Heart left ventricle (tissue), 16 donors: ENCODE results near the gene WDR77. TPM values are rescaled to one million over a fixed set of nuclear protein-coding genes. Genes with fewer than 3 reads are reported as not detected.
A peak's percentile ranks its signal among the peaks of the same experiment; 100 is the strongest.

Experiments used
- ATAC-seq, 4 donors: fragments of 200-7000 bp; cut with Tn5 transposase; one replicate each; pipeline ENCODE4 v1.9.1; 2020 to 2022; ENCODE audit warnings: moderate library complexity in 4 of 4, mild to moderate bottlenecking in 3 of 4, moderate number of reproducible peaks in 1 of 4
- DNase-seq, 5 donors: peaks; one replicate each; pipeline ENCODE4 v3.0.0-alpha.2; 2020
- H3K27ac ChIP-seq, 12 donors: fragments of 200-600 bp; sonication (generic) in 4 of 12; one replicate each; pipeline versions ENCODE4 v1.5.0 to v1.8.0; 2016 to 2022; ENCODE audit warnings: mild to moderate bottlenecking in 2 of 12
- H3K27me3 ChIP-seq, 9 donors: fragments of 200-600 bp; sonication (generic) in 2 of 9; one replicate each; pipeline versions ENCODE4 v1.5.1 to v1.8.0; 2016 to 2022; ENCODE audit warnings: mild to moderate bottlenecking in 3 of 9
- H3K36me3 ChIP-seq, 9 donors: fragments of 200-600 bp; sonication (generic) in 2 of 9; one replicate each; pipeline versions ENCODE4 v1.5.0 to v1.8.0; 2018 to 2022; ENCODE audit warnings: mild to moderate bottlenecking in 2 of 9
- H3K4me1 ChIP-seq, 12 donors: fragments of 200-600 bp; sonication (generic) in 4 of 12; one replicate each; pipeline versions ENCODE4 v1.5.0 to v1.8.0; 2016 to 2022; ENCODE audit warnings: mild to moderate bottlenecking in 3 of 12
- H3K4me3 ChIP-seq, 12 donors: fragments of 200-600 bp; sonication (generic) in 4 of 12; one replicate each; pipeline versions ENCODE4 v1.5.0 to v1.8.0; 2017 to 2022; ENCODE audit warnings: mild to moderate bottlenecking in 9 of 12, moderate library complexity in 4 of 12
- H3K9me3 ChIP-seq, 12 donors: fragments of 200-600 bp; sonication (generic) in 4 of 12; one replicate each; pipeline versions ENCODE4 v1.5.0 to v1.8.0; 2016 to 2022; ENCODE audit warnings: mild to moderate bottlenecking in 1 of 12
- CTCF ChIP-seq, 12 donors: fragments of 200-600 bp; sonication (generic) in 4 of 12; IDR thresholded peaks; one replicate each; pipeline versions ENCODE4 v1.5.0 to v1.8.0; 2018 to 2022; ENCODE audit warnings: antibody characterized with exemption in 12 of 12, mild to moderate bottlenecking in 5 of 12
- POLR2A ChIP-seq, 2 donors: fragments of 450-650 bp; IDR thresholded peaks; one replicate each; pipeline ENCODE4 v1.6.1; 2017; ENCODE audit warnings: antibody characterized with exemption in 2 of 2, mild to moderate bottlenecking in 2 of 2, moderate library complexity in 2 of 2
- WGBS, 4 donors: extraction: QIAGEN DNeasy Blood & Tissue Kit in 2 of 4; methylation state at CpG; one replicate each; pipeline versions ENCODE4 v1.1.5 to v1.1.7; 2013 to 2018; 5-methylcytosine and 5-hydroxymethylcytosine counted together
- intact Hi-C, 10 donors: fragments of 100-400 bp; cut with DNase I; formaldehyde crosslinking; loops; one replicate each; pipeline versions ENCODE4 v1.11.1 to v1.14.2; 2022
- polyA plus RNA-seq, 2 donors: library from polyadenylated mRNA; stranded (reverse); fragments of 200-250 nt; gene quantifications; one replicate each; pipeline ENCODE4 v1.2.3, GENCODE V29; 2013
- total RNA-seq, 9 donors: library from RNA; depleted of rRNA in 2 of 9; stranded (reverse); fragments of >200 nt in 2 of 9; fragmentation: NEBNext Ultra II Directional in 3 of 9; extraction: Animal tissue kit (Norgen Biotek cat#: 25700) in 3 of 9; gene quantifications; one replicate each; pipeline versions ENCODE4 v1.1.0 to v1.2.4, GENCODE V29; 2016 to 2023
- donor health status: ischemic (EF 13 %, LVEDD 7.1; RV severe dilation, severe dysfunction).
- donor health status: healthy with polysubstance abuse.
- donor health status: DM: no; HTN: yes; CAD: no.
- donor health status: DM: no; HTN: no; CAD: no.
- donor health status: ischemic (EF 25% LVEDD 6.9; RV normal size, moderate dysfunction).
- donor health status: ischemic (EF 25% LVEDD 5.7; RV mildly dilated, moderate dysfunction).
- donor health status: healthy.
- donor health status: DM: yes; HTN: yes; CAD: no.
- donor health status: ischemic (EF 35%, LVEDD 5.7; RV mildly dilated, moderate dysfunction).
- donor health status: nonischemic (EF 11% LVEDD 7.7; RV severe dilation, severe dysfunction).
- donor health status: DM: yes; HTN: yes; CAD: no.
- donor health status: PGD.
- donor health status: ischemic (EF 29% LVEDD 5.4; RV normal size, mild dysfunction).
- donor health status: nonischemic (EF 23%, LVEDD 6.1; RV moderate dilation, normal function).

WDR77 gene
- total and polyA plus RNA-seq, 11 donors: 25.6 to 64.3 (median 34.0) TPM

GRCh38 chr1:111487133-111487532 is 38.1 kb upstream of the WDR77 start:
- peak overlapping the region in 1 of 12 donors; percentile 43 for H3K4me3 ChIP-seq
- no peak for DNase-seq

GRCh38 chr1:111486431-111486830 is 37.4 kb upstream of the WDR77 start:
- Histone ChIP-seq H3K4me3 (peak overlapping the region in 1 of 12 donors; percentile 43), H3K9me3 (no peaks in the 10 kb centered on the region), H3K36me3 (no peaks in the 10 kb centered on the region), H3K27ac (peak overlapping the region in 1 of 12 donors; percentile 92), H3K4me1 (peaks cover 0 to 81% (median 10%) of the 10 kb centered on the region in 12 donors), H3K27me3 (no peaks in the 10 kb centered on the region)
- no peak for ATAC-seq
- intact Hi-C loops: loop anchor here in 2 of 10 donors (10.0 kb wide), 2 partner anchors 878 to 888 kb away; no protein-coding TSS in a partner anchor
- 86 to 98% (median 95%) methylated on average over 7 of the region's 7 CpGs for WGBS, 4 donors
- TF ChIP-seq POLR2A (IDR thresholded peaks at IDR 0.05) (no peak), CTCF (IDR thresholded peaks at IDR 0.05) (no peak)
- DNase-seq: no peak

More at GRCh38 chr1:111487133-111487532, 38.1 kb upstream of the WDR77 start:
- Histone ChIP-seq H3K27me3 (no peaks in the 10 kb centered on the region), H3K36me3 (no peaks in the 10 kb centered on the region), H3K9me3 (no peaks in the 10 kb centered on the region), H3K4me1 (peaks cover 0 to 81% (median 3%) of the 10 kb centered on the region in 12 donors), H3K27ac (peak overlapping the region in 1 of 12 donors; percentile 92)
- intact Hi-C loops: loop anchor here in 2 of 10 donors (10.0 kb wide), 2 partner anchors 878 to 888 kb away; no protein-coding TSS in a partner anchor
- WGBS, 4 donors: 88 to 93% (median 91%) methylated on average over 6 of the region's 6 CpGs
- TF ChIP-seq POLR2A (IDR thresholded peaks at IDR 0.05) (no peak), CTCF (IDR thresholded peaks at IDR 0.05) (no peak)
- ATAC-seq: no peak

GRCh38 chr1:111484391-111485026 is 35.5 kb upstream of the WDR77 start:
- TF ChIP-seq CTCF (IDR thresholded peaks at IDR 0.05): no peak
- TF ChIP-seq POLR2A (IDR thresholded peaks at IDR 0.05): no peak
- H3K36me3 ChIP-seq: no peaks in the 10 kb centered on the region
- H3K27me3 ChIP-seq: no peaks in the 10 kb centered on the region
- H3K4me1 ChIP-seq: peaks cover 0 to 76% (median 12%) of the 10 kb centered on the region in 12 donors
- H3K27ac ChIP-seq: peak overlapping the region in 1 of 12 donors; percentile 64
- H3K9me3 ChIP-seq: no peaks in the 10 kb centered on the region
- no peak for DNase-seq
- intact Hi-C loops: loop anchor here in 7 of 10 donors (5.0 to 10.0 kb wide), 7 partner anchors 228 to 890 kb away; partner anchors contain the start of gene DDX20 (in 1 of the 7)
- no peak overlapping the region for H3K4me3 ChIP-seq
- ATAC-seq: no peak

GRCh38 chr1:111483876-111484275 is 34.8 kb upstream of the WDR77 start:
- H3K9me3 ChIP-seq: no peaks in the 10 kb centered on the region
- peak overlapping the region in 2 of 12 donors; percentile 1 to 60 for H3K27ac ChIP-seq

More at GRCh38 chr1:111483876-111484275, 34.8 kb upstream of the WDR77 start:
- intact Hi-C loops: loop anchor here in 9 of 10 donors (2.0 to 10.0 kb wide), 9 partner anchors 173 to 891 kb away; partner anchors contain the start of gene DDX20 (in 1 of the 9)
- Histone ChIP-seq H3K4me3 (no peak overlapping the region), H3K36me3 (no peaks in the 10 kb centered on the region), H3K27me3 (no peaks in the 10 kb centered on the region), H3K4me1 (peaks cover 0 to 76% (median 12%) of the 10 kb centered on the region in 12 donors)
- no peak for DNase-seq
- no peak for ATAC-seq
- no peak for TF ChIP-seq POLR2A (IDR thresholded peaks at IDR 0.05)
- no peak for TF ChIP-seq CTCF (IDR thresholded peaks at IDR 0.05)
- 64 to 94% (median 80%) methylated on average over 2 of the region's 2 CpGs for WGBS, 4 donors
